SJCRH30 (cell line): Measurements from ENCODE around the gene SPEM1. TPM values are rescaled to one million over a fixed set of nuclear protein-coding genes. Genes with fewer than 3 reads are reported as not detected.

Experiments
- DNase-seq, 2 experiments: peaks; one replicate each; pipeline ENCODE4 v3.0.0-alpha.2; 2015 to 2020
- H3K27ac ChIP-seq: fragments of 250-450 bp; sonication (Bioruptor Pico); 2 replicates; pipeline ENCODE4 v1.5.1; 2020; ENCODE audit warnings: mild to moderate bottlenecking, moderate library complexity
- H3K27me3 ChIP-seq: fragments of 250-450 bp; sonication (Bioruptor Pico); 2 replicates; pipeline ENCODE4 v1.5.1; 2020; ENCODE audit warnings: mild to moderate bottlenecking, moderate library complexity
- H3K36me3 ChIP-seq: fragments of 250-450 bp; sonication (Bioruptor Pico); 2 replicates; pipeline ENCODE4 v1.5.1; 2020; ENCODE audit warnings: mild to moderate bottlenecking, moderate library complexity
- H3K4me1 ChIP-seq: fragments of 250-450 bp; sonication (Bioruptor Pico); 2 replicates; pipeline ENCODE4 v1.5.1; 2020; ENCODE audit warnings: mild to moderate bottlenecking, moderate library complexity
- H3K4me3 ChIP-seq: fragments of 250-450 bp; sonication (Bioruptor Pico); 2 replicates; pipeline ENCODE4 v1.5.1; 2020; ENCODE audit warnings: mild to moderate bottlenecking, moderate library complexity
- H3K9me3 ChIP-seq: fragments of 250-450 bp; sonication (Bioruptor Pico); replicated peaks from 2 replicates; pipeline ENCODE4 v1.5.1; 2020; ENCODE audit warnings: mild to moderate bottlenecking, moderate library complexity
- total RNA-seq: library from RNA; depleted of rRNA; stranded (reverse); fragments of >200 nt; shearing (Covaris generic); gene quantifications from 2 replicates; pipeline ENCODE4 v1.2.3, GENCODE V29; 2014

SPEM1 gene
- total RNA-seq, 1 experiment from 2014 or later, result not detected

GRCh38 chr17:7392696-7393612 lies 27.2 kb upstream of the SPEM1 start:
- Histone ChIP-seq H3K27ac (no peak overlapping the region), H3K9me3 (no peaks in the 10 kb centered on the region)
- DNase-seq, result no peak

GRCh38 chr17:7393613-7394451 lies 26.3 kb upstream of the SPEM1 start:
- Histone ChIP-seq H3K9me3 (no peaks in the 10 kb centered on the region), H3K4me1 (no peaks in the 10 kb centered on the region), H3K27me3 (no peaks in the 10 kb centered on the region), H3K4me3 (peak overlapping the region; percentile 65), H3K27ac (peak overlapping the region; percentile 32), H3K36me3 (no peaks in the 10 kb centered on the region)
- DNase-seq, result peak; percentile 47 to 54

More at GRCh38 chr17:7392696-7393612, 27.2 kb upstream of the SPEM1 start:
- no peaks in the 10 kb centered on the region for H3K27me3 ChIP-seq
- H3K4me1 ChIP-seq, result no peaks in the 10 kb centered on the region
- H3K4me3 ChIP-seq, result peak overlapping the region; percentile 65; the same call in 1 of the 2 replicates
- no peaks in the 10 kb centered on the region for H3K36me3 ChIP-seq

DNA sequence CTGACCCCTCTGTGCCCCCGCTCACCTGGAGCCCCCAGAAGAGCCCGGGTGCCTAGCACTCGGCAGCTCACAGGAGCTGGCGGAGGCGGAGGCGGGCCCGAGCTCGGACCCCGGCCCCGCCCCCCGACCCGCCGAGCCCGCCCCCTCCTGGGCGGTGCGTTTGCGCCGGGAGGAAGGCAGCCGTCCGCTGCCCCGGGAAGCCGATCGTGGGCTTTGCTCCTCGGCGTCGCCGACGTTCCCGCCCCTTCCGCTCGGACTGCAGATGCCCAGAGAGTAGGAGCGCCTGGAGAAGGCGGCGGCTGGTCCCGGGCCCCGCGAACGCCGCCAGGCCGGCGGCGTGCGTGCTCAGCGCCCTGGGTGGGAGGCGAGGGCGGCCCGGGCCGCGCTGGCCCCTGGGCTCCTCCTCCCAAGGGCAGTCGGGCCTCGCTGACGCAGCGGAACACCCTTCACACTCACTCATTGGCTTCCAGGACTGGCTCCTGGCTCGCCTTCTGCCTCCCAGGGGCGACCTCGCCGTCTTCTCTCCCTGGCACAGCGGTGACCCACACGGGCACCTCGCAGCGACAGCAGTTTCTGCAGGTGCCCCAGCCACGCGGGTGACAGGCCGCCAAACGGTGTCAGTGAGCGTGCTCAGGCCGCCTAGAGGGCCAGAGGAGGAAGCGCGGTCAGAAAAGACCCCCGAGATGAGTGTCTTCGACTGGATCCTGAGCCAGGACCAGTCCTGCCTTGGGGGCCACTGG lies 25.5 kb upstream of the SPEM1 start, which contains the start of gene PLSCR3:
PLSCR3 (minus strand) TSS at position 74 of the 740 bp plus-strand sequence. CDS start 415 bp downstream, outside the sequence.
- Histone ChIP-seq H3K27me3 (no peaks in the 10 kb centered on the region), H3K4me1 (no peaks in the 10 kb centered on the region), H3K9me3 (no peaks in the 10 kb centered on the region), H3K36me3 (no peaks in the 10 kb centered on the region), H3K27ac (peak within 1 kb of the TSS; percentile 32), H3K4me3 (peak within 1 kb of the TSS; percentile 65)
- peak; percentile 81 to 83 for DNase-seq

GRCh38 chr17:7396147-7396546 lies 24.0 kb upstream of the SPEM1 start:
- no peaks in the 10 kb centered on the region for H3K27me3 ChIP-seq
- H3K36me3 ChIP-seq, result no peaks in the 10 kb centered on the region
- no peak overlapping the region for H3K4me3 ChIP-seq
- H3K9me3 ChIP-seq, result no peaks in the 10 kb centered on the region
- H3K4me1 ChIP-seq, result no peaks in the 10 kb centered on the region
- no peak for DNase-seq
- no peak overlapping the region for H3K27ac ChIP-seq

GRCh38 chr17:7398612-7399011 lies 21.5 kb upstream of the SPEM1 start:
- Histone ChIP-seq H3K36me3 (no peaks in the 10 kb centered on the region), H3K4me3 (no peak overlapping the region), H3K27ac (no peak overlapping the region), H3K9me3 (no peaks in the 10 kb centered on the region), H3K4me1 (no peaks in the 10 kb centered on the region), H3K27me3 (no peaks in the 10 kb centered on the region)
- DNase-seq, result no peak

GRCh38 chr17:7403043-7403726 lies 16.9 kb upstream of the SPEM1 start:
- no peaks in the 10 kb centered on the region for H3K27me3 ChIP-seq
- H3K27ac ChIP-seq, result peak overlapping the region; percentile 37; the same call in 1 of the 2 replicates
- H3K4me1 ChIP-seq, result no peaks in the 10 kb centered on the region
- H3K36me3 ChIP-seq, result no peaks in the 10 kb centered on the region
- H3K4me3 ChIP-seq, result peak overlapping the region; percentile 68
- H3K9me3 ChIP-seq, result no peaks in the 10 kb centered on the region
- DNase-seq, result peak; percentile 58 to 63

- peak overlapping the region; percentile 37; the same call in 1 of the 2 replicates for H3K27ac ChIP-seq
- DNase-seq, result no peak
These were observed 16.5 kb upstream of the SPEM1 start for GRCh38 chr17:7403727-7403976.

DNA sequence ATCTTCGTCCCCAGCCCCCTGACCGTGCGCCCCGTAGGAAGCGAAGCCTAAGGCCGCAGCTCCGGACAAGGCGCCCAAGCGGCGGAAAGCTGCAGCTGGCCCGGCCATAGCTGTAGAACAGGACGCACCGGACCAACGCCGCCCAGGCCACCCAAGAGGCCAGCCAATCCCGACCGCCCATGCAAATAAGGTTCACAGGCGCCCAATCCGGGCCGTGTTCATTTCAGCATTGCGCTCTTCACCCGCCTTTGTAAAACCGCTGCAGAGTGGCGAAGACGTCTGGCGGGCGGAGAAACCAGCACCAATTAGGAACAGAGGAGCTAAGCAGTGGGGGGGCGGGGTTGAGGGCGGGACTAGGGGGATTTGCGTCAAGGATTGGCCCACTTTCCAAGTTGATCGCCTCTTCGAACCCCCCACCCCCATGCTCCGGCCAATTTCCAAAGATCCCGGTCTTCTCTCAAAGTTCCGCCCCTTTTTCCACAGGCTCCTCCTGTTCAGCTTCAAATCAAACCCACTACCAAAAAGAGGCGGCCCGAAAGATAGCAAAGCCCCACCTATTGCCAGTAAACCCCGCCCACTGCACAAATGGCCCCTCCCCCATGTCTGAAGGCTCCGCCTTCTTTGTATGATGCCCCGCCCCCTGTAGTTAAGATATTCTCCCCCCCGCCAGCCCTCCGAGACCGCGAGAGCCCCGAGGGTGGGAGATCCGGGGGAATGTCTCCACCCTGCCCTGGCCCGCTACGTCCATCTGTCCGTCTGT lies 16.0 kb upstream of the SPEM1 start, which contains the start of gene TMEM256:
TMEM256 (minus strand) TSS at position 121 of the 760 bp plus-strand sequence; CDS start at position 108, 13 bp downstream.
- no peaks in the 10 kb centered on the region for H3K36me3 ChIP-seq
- no peaks in the 10 kb centered on the region for H3K9me3 ChIP-seq
- peak within 1 kb of the TSS; percentile 68 for H3K4me3 ChIP-seq
- H3K27me3 ChIP-seq, result no peaks in the 10 kb centered on the region
- H3K4me1 ChIP-seq, result no peaks in the 10 kb centered on the region
- peak; percentile 95 to 98 for DNase-seq
- H3K27ac ChIP-seq, result peak within 1 kb of the TSS; percentile 37; the same call in 1 of the 2 replicates

More at GRCh38 chr17:7403727-7403976, 16.5 kb upstream of the SPEM1 start:
- H3K4me1 ChIP-seq, result no peaks in the 10 kb centered on the region
- H3K9me3 ChIP-seq, result no peaks in the 10 kb centered on the region
- H3K36me3 ChIP-seq, result no peaks in the 10 kb centered on the region
- H3K4me3 ChIP-seq, result peak overlapping the region; percentile 68
- no peaks in the 10 kb centered on the region for H3K27me3 ChIP-seq

GRCh38 chr17:7404737-7405349 lies 15.3 kb upstream of the SPEM1 start:
- peak overlapping the region; percentile 11; the same call in 1 of the 2 replicates for H3K27ac ChIP-seq
- H3K36me3 ChIP-seq, result no peaks in the 10 kb centered on the region
- peak in 1 of 2 experiments; percentile 42 for DNase-seq
- no peaks in the 10 kb centered on the region for H3K27me3 ChIP-seq
- H3K9me3 ChIP-seq, result no peaks in the 10 kb centered on the region
- no peaks in the 10 kb centered on the region for H3K4me1 ChIP-seq
- H3K4me3 ChIP-seq, result peak overlapping the region; percentile 68

DNA sequence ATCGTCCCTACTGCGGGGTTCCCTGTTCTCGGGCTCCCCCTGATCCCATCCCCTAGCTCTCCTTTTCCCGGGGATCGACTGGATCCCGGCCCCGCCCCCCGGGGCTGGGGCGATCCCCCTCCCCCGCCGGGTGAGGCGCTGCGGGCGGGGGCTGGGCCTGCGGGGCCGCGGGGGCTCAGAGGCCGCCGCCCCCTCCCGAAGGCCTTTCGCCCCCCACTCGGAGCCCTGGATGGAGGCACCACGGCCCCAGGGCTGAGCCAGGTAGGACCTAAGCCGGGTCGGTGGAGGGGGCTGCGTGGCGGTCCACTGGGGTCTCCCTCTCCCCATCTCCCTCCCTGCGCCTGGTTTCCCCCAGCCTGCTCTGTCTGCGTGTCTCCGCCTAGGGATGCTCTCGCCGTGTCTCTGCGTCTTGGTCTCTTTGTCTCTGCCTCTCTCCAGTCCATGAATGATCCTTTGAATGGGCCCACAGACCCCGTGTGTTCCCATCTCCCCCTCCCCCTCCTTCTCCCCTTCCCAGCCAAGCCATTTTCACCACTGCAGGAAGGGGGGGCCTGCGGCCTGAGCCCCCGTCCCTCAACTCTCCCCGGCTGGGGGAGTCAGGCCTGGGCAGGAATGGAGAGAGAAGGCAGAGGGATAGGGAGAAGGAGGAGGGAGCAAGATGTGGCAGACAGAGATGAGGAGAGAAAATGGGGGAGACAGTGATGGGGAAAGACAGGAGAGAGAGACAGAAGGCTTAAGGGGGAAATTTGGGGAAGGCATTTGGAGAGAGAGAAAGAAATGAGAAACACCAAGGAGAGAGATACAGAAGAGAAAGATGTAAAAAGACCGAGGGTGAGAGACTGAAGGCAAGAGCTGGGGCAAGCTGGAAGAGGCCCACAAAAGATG lies 14.5 kb upstream of the SPEM1 start:
- Histone ChIP-seq H3K27me3 (no peaks in the 10 kb centered on the region), H3K9me3 (no peaks in the 10 kb centered on the region), H3K4me3 (peak overlapping the region; percentile 68), H3K36me3 (no peaks in the 10 kb centered on the region), H3K27ac (no peak overlapping the region), H3K4me1 (no peaks in the 10 kb centered on the region)
- DNase-seq, result peak; percentile 10 to 29

- Histone ChIP-seq H3K9me3 (no peaks in the 10 kb centered on the region), H3K4me1 (no peaks in the 10 kb centered on the region), H3K27me3 (no peaks in the 10 kb centered on the region), H3K4me3 (peak overlapping the region; percentile 68; the same call in 1 of the 2 replicates), H3K36me3 (no peaks in the 10 kb centered on the region), H3K27ac (no peak overlapping the region)
- DNase-seq, result no peak
These were observed 13.8 kb upstream of the SPEM1 start for GRCh38 chr17:7406235-7406825.

DNA sequence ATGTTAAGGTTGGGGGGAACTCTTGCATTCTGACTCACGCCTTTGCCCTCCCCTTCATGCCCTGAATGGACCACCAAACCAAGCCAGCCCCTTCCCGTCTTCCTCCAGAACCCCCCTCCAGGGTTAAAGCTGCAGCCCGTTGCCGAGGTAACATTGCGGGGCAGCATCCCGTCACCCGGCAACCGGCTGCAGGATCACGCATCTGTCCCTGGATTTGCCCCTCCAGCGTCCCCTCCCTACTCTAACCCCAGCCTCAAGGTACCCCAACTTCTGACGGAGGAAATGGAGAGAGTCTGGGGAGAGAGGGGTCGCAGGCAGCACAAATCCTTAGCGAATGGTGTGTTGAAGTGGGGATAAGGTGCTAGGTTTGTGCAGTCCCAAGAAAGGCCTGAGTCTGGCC lies 13.0 kb upstream of the SPEM1 start:
- Histone ChIP-seq H3K9me3 (no peaks in the 10 kb centered on the region), H3K4me3 (no peak overlapping the region), H3K4me1 (no peaks in the 10 kb centered on the region), H3K27me3 (no peaks in the 10 kb centered on the region), H3K36me3 (no peaks in the 10 kb centered on the region), H3K27ac (no peak overlapping the region)
- no peak for DNase-seq
